Measurements from ENCODE around the gene PRKAG2.

Gene PRKAG2

GRCh38 chr7:151744051-151744580 is 132.8 kb downstream of the PRKAG2 start:
- no peaks in the 10 kb centered on the region for H3K4me1 ChIP-seq
- no peak for TF ChIP-seq CTCF (IDR thresholded peaks at IDR 0.05)
- H3K36me3 ChIP-seq (ENCODE audit: control insufficient read depth, insufficient read depth, low read length), result no peaks in the 10 kb centered on the region
- H3K4me3 ChIP-seq (ENCODE audit: low read depth, low read length), result no peak overlapping the region
- H3K27me3 ChIP-seq (ENCODE audit: control insufficient read depth, insufficient read depth, low read length), result no peaks in the 10 kb centered on the region
- no peaks in the 10 kb centered on the region for H3K79me2 ChIP-seq
- H3K4me2 ChIP-seq (ENCODE audit: low read length), result no peak overlapping the region
- no peak overlapping the region for H3K27ac ChIP-seq
- no peak overlapping the region for H2AFZ ChIP-seq
- H3K9me3 ChIP-seq (ENCODE audit: control insufficient read depth, low read length), result no peaks in the 10 kb centered on the region
- no peak overlapping the region for H3K9ac ChIP-seq

DNA sequence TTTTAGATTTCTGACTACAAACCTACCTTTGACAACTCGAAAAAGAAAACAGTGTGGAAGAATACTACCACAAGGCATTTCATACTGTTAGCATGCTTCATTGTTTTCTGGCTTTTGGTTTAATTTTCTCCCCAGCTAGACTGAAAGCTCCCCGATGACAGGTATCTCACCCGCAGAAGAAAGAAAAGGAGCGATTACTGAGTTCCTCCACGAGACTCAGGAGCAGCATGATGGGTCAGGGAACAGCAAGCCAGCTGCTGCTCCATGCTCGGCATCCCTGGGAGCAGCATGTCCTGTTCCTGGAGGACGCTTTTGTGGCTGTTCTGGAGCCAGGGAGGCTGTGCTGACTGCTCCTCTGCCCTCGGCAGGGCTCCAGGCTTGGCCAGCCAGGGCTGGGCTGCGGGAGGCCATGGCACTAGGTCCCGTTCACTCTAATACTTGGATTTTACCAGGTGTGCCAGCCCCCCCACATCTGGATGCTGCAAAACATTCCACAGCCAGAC is 133.4 kb downstream of the PRKAG2 start:
- no peaks in the 10 kb centered on the region for H3K4me1 ChIP-seq
- H3K79me2 ChIP-seq, result no peaks in the 10 kb centered on the region
- H2AFZ ChIP-seq, result no peak overlapping the region
- no peaks in the 10 kb centered on the region for H3K9me3 ChIP-seq (ENCODE audit: control insufficient read depth, low read length)
- no peak overlapping the region for H3K27ac ChIP-seq
- no peaks in the 10 kb centered on the region for H3K36me3 ChIP-seq (ENCODE audit: control insufficient read depth, insufficient read depth, low read length)
- no peak overlapping the region for H3K4me2 ChIP-seq (ENCODE audit: low read length)
- H3K9ac ChIP-seq, result no peak overlapping the region
- H3K27me3 ChIP-seq (ENCODE audit: control insufficient read depth, insufficient read depth, low read length), result no peaks in the 10 kb centered on the region
- no peak overlapping the region for H3K4me3 ChIP-seq (ENCODE audit: low read depth, low read length)
- TF ChIP-seq CTCF (IDR thresholded peaks at IDR 0.05), result no peak

GRCh38 chr7:151742713-151743480 is 134.0 kb downstream of the PRKAG2 start:
- Histone ChIP-seq H3K9ac (no peak overlapping the region), H3K4me3 (ENCODE audit: low read depth, low read length) (no peak overlapping the region)

DNA sequence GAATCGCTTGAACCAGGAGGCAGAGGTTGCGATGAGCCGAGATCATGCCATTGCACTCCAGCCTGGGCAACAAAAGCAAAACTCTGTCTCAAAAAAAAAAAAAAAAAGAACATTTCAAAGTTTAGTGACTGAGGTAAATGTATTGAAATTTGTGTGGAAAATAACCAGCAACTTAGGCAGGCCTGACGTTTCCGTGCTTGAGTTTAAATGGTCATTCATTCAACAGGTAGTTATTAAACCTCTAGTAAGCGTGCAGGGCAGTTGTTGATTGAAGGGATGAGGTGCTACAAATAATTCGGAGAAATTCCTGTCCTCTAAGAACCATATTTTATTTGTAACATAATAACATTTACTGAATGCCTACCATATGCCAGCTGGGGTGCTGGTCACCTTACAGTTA is 135.3 kb downstream of the PRKAG2 start:
- Histone ChIP-seq H2AFZ (no peak overlapping the region), H3K4me1 (no peaks in the 10 kb centered on the region), H3K4me3 (ENCODE audit: low read depth, low read length) (no peak overlapping the region), H3K27me3 (ENCODE audit: control insufficient read depth, insufficient read depth, low read length) (no peaks in the 10 kb centered on the region), H3K27ac (no peak overlapping the region), H3K4me2 (ENCODE audit: low read length) (no peak overlapping the region), H3K36me3 (ENCODE audit: control insufficient read depth, insufficient read depth, low read length) (no peaks in the 10 kb centered on the region), H3K9me3 (ENCODE audit: control insufficient read depth, low read length) (no peaks in the 10 kb centered on the region), H3K79me2 (no peaks in the 10 kb centered on the region), H3K9ac (no peak overlapping the region)
- TF ChIP-seq CTCF (IDR thresholded peaks at IDR 0.05), result no peak

More at GRCh38 chr7:151742713-151743480, 134.0 kb downstream of the PRKAG2 start:
- H3K27me3 ChIP-seq (ENCODE audit: control insufficient read depth, insufficient read depth, low read length), result no peaks in the 10 kb centered on the region
- no peak overlapping the region for H3K27ac ChIP-seq
- H3K79me2 ChIP-seq, result no peaks in the 10 kb centered on the region
- H3K4me1 ChIP-seq, result no peaks in the 10 kb centered on the region
- no peak overlapping the region for H2AFZ ChIP-seq
- no peaks in the 10 kb centered on the region for H3K9me3 ChIP-seq (ENCODE audit: control insufficient read depth, low read length)
- no peak for TF ChIP-seq CTCF (IDR thresholded peaks at IDR 0.05)
- H3K4me2 ChIP-seq (ENCODE audit: low read length), result no peak overlapping the region
- no peaks in the 10 kb centered on the region for H3K36me3 ChIP-seq (ENCODE audit: control insufficient read depth, insufficient read depth, low read length)
